PC-9 (cell line): ENCODE data around the gene USE1.

ENCODE experiments used
- EZH2 ChIP-seq: fragments of 200-600 bp; sonication (generic); IDR thresholded peaks from 2 replicates; pipeline ENCODE4 v1.8.0; 2017; ENCODE audit warnings: antibody characterized with exemption, low read depth
- TF ChIP-seq, protein P1 (sequence below): fragments of 200-600 bp; sonication (generic); conservative IDR thresholded peaks from 2 replicates; pipeline ENCODE4 v1.6.1; 2017; ENCODE audit warnings: mixed run types, antibody characterized with exemption, mild to moderate bottlenecking, moderate library complexity

GRCh38 chr19:17243830-17244617 is 28.9 kb downstream of the USE1 start:
- TF ChIP-seq, protein P1, sequence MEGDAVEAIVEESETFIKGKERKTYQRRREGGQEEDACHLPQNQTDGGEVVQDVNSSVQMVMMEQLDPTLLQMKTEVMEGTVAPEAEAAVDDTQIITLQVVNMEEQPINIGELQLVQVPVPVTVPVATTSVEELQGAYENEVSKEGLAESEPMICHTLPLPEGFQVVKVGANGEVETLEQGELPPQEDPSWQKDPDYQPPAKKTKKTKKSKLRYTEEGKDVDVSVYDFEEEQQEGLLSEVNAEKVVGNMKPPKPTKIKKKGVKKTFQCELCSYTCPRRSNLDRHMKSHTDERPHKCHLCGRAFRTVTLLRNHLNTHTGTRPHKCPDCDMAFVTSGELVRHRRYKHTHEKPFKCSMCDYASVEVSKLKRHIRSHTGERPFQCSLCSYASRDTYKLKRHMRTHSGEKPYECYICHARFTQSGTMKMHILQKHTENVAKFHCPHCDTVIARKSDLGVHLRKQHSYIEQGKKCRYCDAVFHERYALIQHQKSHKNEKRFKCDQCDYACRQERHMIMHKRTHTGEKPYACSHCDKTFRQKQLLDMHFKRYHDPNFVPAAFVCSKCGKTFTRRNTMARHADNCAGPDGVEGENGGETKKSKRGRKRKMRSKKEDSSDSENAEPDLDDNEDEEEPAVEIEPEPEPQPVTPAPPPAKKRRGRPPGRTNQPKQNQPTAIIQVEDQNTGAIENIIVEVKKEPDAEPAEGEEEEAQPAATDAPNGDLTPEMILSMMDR: no peak
- no peak for TF ChIP-seq EZH2
